ENCODE results near the gene CEACAM20.
"Not testable (repeated sequence)": the region's sequence is repeated elsewhere in the genome, so short reads cannot be mapped to it uniquely, and the experiment has no call there.

The CEACAM20 gene

GRCh38 chr19:44476559-44477408 lies 52.7 kb downstream of the CEACAM20 start:
- no peak for DNase-seq (ENCODE audit: low read depth)

DNA sequence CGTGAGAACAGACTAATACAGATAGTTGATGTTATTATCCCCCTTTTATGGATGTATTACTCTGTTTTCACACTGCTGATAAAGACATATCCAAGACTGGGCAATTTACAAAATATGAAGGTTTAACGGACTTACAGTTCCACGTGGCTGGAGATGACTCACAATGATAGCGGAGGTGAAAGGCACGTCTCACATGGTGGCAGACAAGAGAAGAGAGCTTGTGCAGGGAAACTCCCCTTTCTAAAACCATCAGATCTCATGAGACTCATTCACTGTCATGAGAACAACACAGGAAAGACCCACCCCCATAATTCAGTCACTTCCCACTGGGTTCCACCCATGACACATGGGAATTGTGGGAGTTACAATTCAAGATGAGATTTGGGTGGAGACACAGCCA lies 60.7 kb downstream of the CEACAM20 start:
- DNase-seq (ENCODE audit: low read depth), result not testable (repeated sequence)

GRCh38 chr19:44462600-44463286 lies 66.7 kb downstream of the CEACAM20 start:
- DNase-seq (ENCODE audit: low read depth), result not testable (repeated sequence)
